NCI-H2196 (cell line): Measurements from ENCODE around the gene MMP17.

Source experiments
- DNase-seq: peaks from one replicate; lab custom pipeline; 2025; ENCODE audit not compliant: unreplicated experiment; lab: John Stamatoyannopoulos, UW

The MMP17 gene

GRCh38 chr12:131847456-131847855 lies 19.3 kb downstream of the MMP17 start:
- DNase-seq: no peak

GRCh38 chr12:131848753-131849152 lies 20.6 kb downstream of the MMP17 start:
- no peak for DNase-seq

GRCh38 chr12:131849700-131850553 lies 21.7 kb downstream of the MMP17 start:
- DNase-seq: no peak

- peak; percentile 25 for DNase-seq
Observed at GRCh38 chr12:131850856-131851559, 22.8 kb downstream of the MMP17 start.

GRCh38 chr12:131851741-131852550 lies 23.8 kb downstream of the MMP17 start:
- DNase-seq: no peak

- DNase-seq: no peak
Observed at GRCh38 chr12:131852551-131853299, 24.5 kb downstream of the MMP17 start.

- no peak for DNase-seq
Observed at GRCh38 chr12:131853832-131854797, 25.9 kb downstream of the MMP17 start.

- DNase-seq: no peak
Observed at GRCh38 chr12:131854861-131855476, 26.8 kb downstream of the MMP17 start.

- no peak for DNase-seq
Observed at GRCh38 chr12:131855521-131856142, 27.4 kb downstream of the MMP17 start.

- DNase-seq: no peak
Observed at GRCh38 chr12:131856366-131857097, 28.3 kb downstream of the MMP17 start.

- no peak for DNase-seq
Observed at GRCh38 chr12:131857908-131858850, 30.0 kb downstream of the MMP17 start.

GRCh38 chr12:131860472-131861260 lies 32.5 kb downstream of the MMP17 start:
- DNase-seq: no peak

GRCh38 chr12:131861261-131862083 lies 33.3 kb downstream of the MMP17 start:
- DNase-seq: no peak

- no peak for DNase-seq
Observed at GRCh38 chr12:131862084-131862441, 33.9 kb downstream of the MMP17 start.

GRCh38 chr12:131862600-131862993 lies 34.4 kb downstream of the MMP17 start:
- DNase-seq: no peak
